HG02884 (cell line): Measurements from ENCODE around the gene EFEMP1.
"Not testable (repeated sequence)": the region's sequence is repeated elsewhere in the genome, so short reads cannot be mapped to it uniquely, and the experiment has no call there.

Experiments
- ATAC-seq: cut with Tn5 transposase; IDR thresholded peaks from one replicate; pipeline ENCODE4 v1.9.1; 2021; ENCODE audit warnings: mild to moderate bottlenecking, moderate library complexity; ENCODE audit not compliant: unreplicated experiment

EFEMP1 gene

DNA sequence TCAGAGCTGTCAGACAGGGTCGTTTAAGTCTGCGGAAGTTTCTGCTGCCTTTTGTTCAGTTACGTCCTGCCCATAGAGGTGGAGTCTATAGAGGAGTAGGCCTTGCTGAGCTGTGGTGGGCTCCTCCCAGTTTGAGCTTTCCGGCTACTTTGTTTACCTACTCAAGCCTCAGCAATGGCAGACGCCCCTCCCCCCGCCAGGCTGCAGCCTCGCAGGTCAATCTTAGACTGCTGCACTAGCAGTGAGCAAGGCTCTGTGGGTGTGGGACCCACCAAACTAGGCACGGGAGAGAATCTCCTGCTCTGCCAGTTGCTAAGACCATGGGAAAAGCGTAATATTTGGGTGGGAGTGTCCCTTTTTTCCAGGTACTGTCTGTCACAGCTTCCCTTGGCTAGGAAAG lies 86.5 kb downstream of the EFEMP1 start:
- ATAC-seq: no peak

- ATAC-seq: not testable (repeated sequence)
Measured at GRCh38 chr2:55831671-55832410, 91.7 kb downstream of the EFEMP1 start.

GRCh38 chr2:55827855-55828254 lies 95.7 kb downstream of the EFEMP1 start:
- ATAC-seq: no peak

DNA sequence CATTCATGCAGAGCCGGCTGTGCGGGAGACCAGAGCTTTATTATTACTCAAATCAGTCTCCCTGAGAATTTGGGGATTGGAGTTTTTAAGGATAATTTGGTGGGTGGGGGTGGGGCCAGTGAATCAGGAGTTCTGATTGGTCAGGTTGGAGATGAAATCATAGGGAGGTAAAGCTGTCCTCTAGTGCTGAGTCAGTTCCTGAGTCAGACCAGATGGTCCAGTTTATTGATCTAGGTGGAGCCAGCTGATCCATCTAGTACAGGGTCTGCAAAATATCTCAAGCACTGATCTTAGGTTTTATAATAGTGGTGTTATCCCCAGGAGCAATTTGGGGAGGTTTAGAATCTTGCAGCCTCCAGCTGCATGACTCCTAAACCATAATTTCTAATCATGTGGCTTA lies 96.2 kb downstream of the EFEMP1 start:
- ATAC-seq: not testable (repeated sequence)

DNA sequence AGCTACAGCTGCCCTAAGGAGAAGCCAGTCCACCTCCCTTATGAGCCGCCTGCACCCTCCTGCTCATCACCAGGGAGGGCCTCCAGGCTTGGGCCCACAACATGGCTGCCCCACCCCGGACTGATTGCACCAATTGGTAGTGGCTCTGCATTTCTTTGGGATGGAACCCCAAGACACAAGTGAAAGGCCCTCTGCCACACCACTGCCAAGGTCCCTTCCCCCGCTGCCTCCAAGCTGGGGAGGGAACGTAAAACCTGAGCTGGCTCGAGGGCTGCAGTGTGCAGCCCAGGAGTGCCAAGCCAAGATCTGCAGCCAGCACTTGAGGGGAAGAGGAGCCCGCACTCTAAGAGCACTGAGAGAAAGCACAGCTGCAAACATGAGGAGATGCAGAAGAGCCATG lies 97.3 kb downstream of the EFEMP1 start:
- no peak for ATAC-seq

GRCh38 chr2:55824551-55825096 lies 99.0 kb downstream of the EFEMP1 start:
- no peak for ATAC-seq
